Adipocyte (in vitro differentiated cells): ENCODE results near the gene RDH12.
"Not testable (repeated sequence)": the region's sequence is repeated elsewhere in the genome, so short reads cannot be mapped to it uniquely, and the experiment has no call there.

Experiments used
- DNase-seq: peaks from one replicate; pipeline ENCODE4 v3.0.0-alpha.2; 2015; ENCODE audit warnings: low read depth
- H3K27me3 ChIP-seq: replicated peaks from 2 replicates; pipeline ENCODE4 v1.7.0; 2013; ENCODE audit warnings: mild to moderate bottlenecking, low read length, moderate library complexity; ENCODE audit not compliant: control insufficient read depth, insufficient read depth
- H3K36me3 ChIP-seq: 2 replicates; pipeline ENCODE4 v1.7.0; 2013; ENCODE audit warnings: low read length, mild to moderate bottlenecking, moderate library complexity; ENCODE audit not compliant: control insufficient read depth, insufficient read depth, severe bottlenecking
- H3K4me1 ChIP-seq: 2 replicates; pipeline ENCODE4 v1.7.0; 2013; ENCODE audit warnings: mild to moderate bottlenecking, low read length, moderate library complexity; ENCODE audit not compliant: control insufficient read depth, insufficient read depth
- H3K4me3 ChIP-seq: 2 replicates; pipeline ENCODE4 v1.7.0; 2013; ENCODE audit warnings: mild to moderate bottlenecking, low read length, moderate library complexity
- H3K9ac ChIP-seq: 2 replicates; pipeline ENCODE4 v1.7.0; 2013; ENCODE audit warnings: mild to moderate bottlenecking, low read length, moderate library complexity
- H3K9me3 ChIP-seq: 2 replicates; pipeline ENCODE4 v1.7.0; 2013; ENCODE audit warnings: mild to moderate bottlenecking, low read length, moderate library complexity; ENCODE audit not compliant: control insufficient read depth

The RDH12 gene

GRCh38 chr14:67705211-67705610, 3.5 kb downstream of the RDH12 start:
- H3K27me3 ChIP-seq = peaks cover 3% of the 10 kb centered on the region
- H3K36me3 ChIP-seq = no peaks in the 10 kb centered on the region
- DNase-seq = no peak
- H3K9me3 ChIP-seq = peaks cover 7% of the 10 kb centered on the region
- H3K9ac ChIP-seq = no peak overlapping the region
- H3K4me3 ChIP-seq = no peak overlapping the region
- H3K4me1 ChIP-seq = peaks cover 4% of the 10 kb centered on the region

DNA sequence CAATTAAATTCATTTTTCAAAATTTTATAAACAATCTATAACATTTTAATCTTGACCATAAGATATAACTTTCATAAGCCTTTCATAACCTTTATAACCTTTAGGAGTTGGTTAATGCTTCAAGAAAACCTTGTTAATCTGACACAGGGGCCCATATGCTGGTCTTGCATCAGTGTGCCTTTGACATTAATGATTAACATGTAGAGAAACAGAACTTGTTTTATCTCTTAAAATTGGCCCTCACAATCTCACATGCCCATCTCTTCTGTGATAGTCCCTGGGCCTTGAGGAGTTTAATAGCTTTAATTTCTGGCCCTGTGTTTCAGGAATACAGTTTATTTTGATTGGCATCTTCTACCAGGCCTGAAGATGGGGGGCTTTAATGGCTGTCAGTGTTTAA, 7.7 kb downstream of the RDH12 start:
- H3K36me3 ChIP-seq, H3K4me1 ChIP-seq, H3K9me3 ChIP-seq, H3K4me3 ChIP-seq, DNase-seq, H3K27me3 ChIP-seq, H3K9ac ChIP-seq: not testable (repeated sequence)

DNA sequence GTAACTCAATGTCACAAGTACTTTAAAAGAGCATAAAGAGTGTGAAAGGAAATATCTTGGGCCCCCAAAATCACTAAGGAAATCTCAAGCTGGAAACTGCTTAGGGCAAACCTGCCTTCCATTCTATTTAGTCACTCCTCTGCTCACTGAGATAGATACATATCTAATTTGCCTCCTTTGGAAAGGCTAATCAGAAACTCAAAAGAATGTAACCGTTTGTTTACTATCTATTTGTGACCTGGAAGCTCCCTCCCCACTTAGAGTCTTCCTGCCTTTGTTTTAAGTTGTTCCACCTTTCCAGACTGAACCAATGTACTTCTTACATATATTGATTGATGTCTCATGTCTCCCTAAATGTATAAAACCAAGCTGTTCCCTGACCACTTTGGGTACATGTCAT, 8.1 kb downstream of the RDH12 start:
- not testable (repeated sequence) for H3K9me3 ChIP-seq, H3K27me3 ChIP-seq, H3K4me3 ChIP-seq, H3K4me1 ChIP-seq, H3K36me3 ChIP-seq, DNase-seq, H3K9ac ChIP-seq

- DNase-seq = no peak
- no peak overlapping the region for H3K9ac ChIP-seq
- no peak overlapping the region for H3K4me3 ChIP-seq
- peaks cover 7% of the 10 kb centered on the region for H3K9me3 ChIP-seq
- H3K27me3 ChIP-seq = peaks cover 3% of the 10 kb centered on the region
- H3K4me1 ChIP-seq = peaks cover 6% of the 10 kb centered on the region
- H3K36me3 ChIP-seq = no peaks in the 10 kb centered on the region
Observed at GRCh38 chr14:67710209-67710608, 8.5 kb downstream of the RDH12 start.

- H3K36me3 ChIP-seq = no peaks in the 10 kb centered on the region
- no peak overlapping the region for H3K9ac ChIP-seq
- peaks cover 14% of the 10 kb centered on the region for H3K4me1 ChIP-seq
- H3K27me3 ChIP-seq = peaks cover 6% of the 10 kb centered on the region
- no peaks in the 10 kb centered on the region for H3K9me3 ChIP-seq
- no peak overlapping the region for H3K4me3 ChIP-seq
- DNase-seq = no peak
Observed at GRCh38 chr14:67717048-67717447, 15.4 kb downstream of the RDH12 start.

GRCh38 chr14:67718265-67718664, 16.6 kb downstream of the RDH12 start:
- Histone ChIP-seq H3K9me3 (no peaks in the 10 kb centered on the region), H3K27me3 (peaks cover 10% of the 10 kb centered on the region), H3K4me3 (no peak overlapping the region), H3K4me1 (peaks cover 16% of the 10 kb centered on the region), H3K9ac (no peak overlapping the region), H3K36me3 (no peaks in the 10 kb centered on the region)
- no peak for DNase-seq

GRCh38 chr14:67719385-67719784, 17.7 kb downstream of the RDH12 start:
- peaks cover 16% of the 10 kb centered on the region for H3K4me1 ChIP-seq
- not testable (repeated sequence) for H3K4me3 ChIP-seq

GRCh38 chr14:67719866-67720265, 18.2 kb downstream of the RDH12 start:
- no peak for DNase-seq
- Histone ChIP-seq H3K9ac (no peak overlapping the region), H3K4me3 (no peak overlapping the region), H3K27me3 (peaks cover 26% of the 10 kb centered on the region), H3K9me3 (no peaks in the 10 kb centered on the region), H3K4me1 (peaks cover 14% of the 10 kb centered on the region), H3K36me3 (no peaks in the 10 kb centered on the region)

More at GRCh38 chr14:67719385-67719784, 17.7 kb downstream of the RDH12 start:
- peaks cover 22% of the 10 kb centered on the region for H3K27me3 ChIP-seq
- H3K36me3 ChIP-seq, H3K9me3 ChIP-seq, H3K9ac ChIP-seq, DNase-seq: not testable (repeated sequence)

- no peak for DNase-seq
- Histone ChIP-seq H3K27me3 (peaks cover 35% of the 10 kb centered on the region), H3K36me3 (no peaks in the 10 kb centered on the region), H3K9ac (no peak overlapping the region), H3K9me3 (no peaks in the 10 kb centered on the region), H3K4me3 (no peak overlapping the region), H3K4me1 (peaks cover 5% of the 10 kb centered on the region)
Observed at GRCh38 chr14:67721875-67722274, 20.2 kb downstream of the RDH12 start.

GRCh38 chr14:67722293-67722692, 20.6 kb downstream of the RDH12 start:
- H3K9ac ChIP-seq = no peak overlapping the region
- no peak overlapping the region for H3K4me3 ChIP-seq
- DNase-seq = peak; percentile 37
- no peaks in the 10 kb centered on the region for H3K36me3 ChIP-seq
- peaks cover 5% of the 10 kb centered on the region for H3K4me1 ChIP-seq
- peaks cover 35% of the 10 kb centered on the region for H3K27me3 ChIP-seq
- H3K9me3 ChIP-seq = no peaks in the 10 kb centered on the region

DNA sequence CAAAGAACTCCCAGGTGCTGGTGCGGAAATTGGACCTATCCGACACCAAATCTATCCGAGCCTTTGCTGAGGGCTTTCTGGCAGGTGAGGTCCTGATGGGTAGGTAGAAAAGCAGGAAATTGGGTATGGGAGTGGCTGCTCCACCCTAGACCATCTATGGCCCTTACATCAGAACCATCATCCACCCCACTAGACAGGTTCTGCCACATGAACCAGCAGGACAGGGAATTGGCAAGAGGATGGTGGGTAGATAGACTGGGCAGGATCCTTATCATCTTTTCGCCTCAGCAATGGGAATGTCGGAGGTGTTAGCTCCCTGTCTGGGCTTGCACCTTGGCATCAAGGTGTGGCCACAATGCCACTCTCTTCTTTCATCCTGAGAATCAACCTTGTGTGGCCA, 23.5 kb downstream of the RDH12 start:
- Histone ChIP-seq H3K36me3 (no peaks in the 10 kb centered on the region), H3K4me1 (peaks cover 5% of the 10 kb centered on the region), H3K27me3 (peaks cover 39% of the 10 kb centered on the region), H3K4me3 (no peak overlapping the region), H3K9me3 (no peaks in the 10 kb centered on the region), H3K9ac (no peak overlapping the region)
- DNase-seq = no peak

- no peak for DNase-seq
- no peaks in the 10 kb centered on the region for H3K9me3 ChIP-seq
- no peak overlapping the region for H3K4me3 ChIP-seq
- H3K36me3 ChIP-seq = no peaks in the 10 kb centered on the region
- no peak overlapping the region for H3K9ac ChIP-seq
- H3K27me3 ChIP-seq = peaks cover 32% of the 10 kb centered on the region
- no peaks in the 10 kb centered on the region for H3K4me1 ChIP-seq
Observed at GRCh38 chr14:67727361-67727760, 25.7 kb downstream of the RDH12 start.
